Endothelial cell of umbilical vein (primary cell): ENCODE results near the gene ODAPH. TPM values are rescaled to one million over a fixed set of nuclear protein-coding genes. Genes with fewer than 3 reads are reported as not detected.

Experiments
- BruUV-seq: library from RNA; stranded (reverse); fragments of 400-500 nt; replicated peaks from 2 replicates; lab custom pipeline; 2021; lab: Mats Ljungman, UMichigan
- CTCF ChIA-PET: fragments of 300-600, 350-600 bp; sonication (Branson Sonifier 250); formaldehyde crosslinking; loops from one replicate; lab custom pipeline; 2021; ENCODE audit warnings: antibody characterized with exemption, inconsistent platforms; lab: Charles Lee
- POLR2A ChIA-PET: fragments of 300-600, 350-600 bp; sonication (Branson Sonifier 250); formaldehyde crosslinking; loops from one replicate; lab custom pipeline; 2021; ENCODE audit warnings: antibody characterized with exemption, inconsistent platforms; lab: Charles Lee
- DNase-seq: peaks from one replicate; pipeline ENCODE4 v3.0.0-alpha.2; 2011; ENCODE audit warnings: low read depth, low spot score
- FAIRE-seq: peaks from 2 replicates; lab custom pipeline; 2011; peaks lifted over from hg19 to GRCh38; lab: Jason Lieb, UNC
- H2AFZ ChIP-seq: 2 replicates; pipeline ENCODE4 v1.6.0; 2012; ENCODE audit warnings: low read depth, low read length, control low read depth, inconsistent platforms
- H3K27ac ChIP-seq: 2 replicates; pipeline ENCODE4 v1.5.1; 2011; ENCODE audit warnings: low read depth, mild to moderate bottlenecking, control low read depth, low read length, moderate library complexity; ENCODE audit not compliant: insufficient read depth
- H3K27me3 ChIP-seq, 2 experiments: 2 replicates each; pipeline versions ENCODE4 v1.6.0 to v1.6.1; 2011; ENCODE audit warnings: low read length in 2 of 2, mixed read lengths in 1 of 2; ENCODE audit not compliant: control insufficient read depth in 2 of 2, insufficient read depth in 2 of 2
- H3K36me3 ChIP-seq, 2 experiments: 2 replicates in 1 of 2; 3 replicates in 1 of 2; pipeline ENCODE4 v1.5.1; 2011; ENCODE audit warnings: low read length in 2 of 2, mild to moderate bottlenecking in 1 of 2, moderate library complexity in 1 of 2; ENCODE audit not compliant: control insufficient read depth in 2 of 2, insufficient read depth in 2 of 2; ENCODE audit errors: extremely low read depth in 1 of 2
- H3K4me1 ChIP-seq: 3 replicates; pipeline ENCODE4 v1.5.1; 2011; ENCODE audit warnings: mild to moderate bottlenecking, low read length; ENCODE audit not compliant: control insufficient read depth, insufficient read depth; ENCODE audit errors: extremely low read depth
- H3K4me2 ChIP-seq: 2 replicates; pipeline ENCODE4 v1.6.1; 2011; ENCODE audit warnings: low read length, control low read depth, mixed read lengths; ENCODE audit not compliant: insufficient read depth
- H3K4me3 ChIP-seq, 3 experiments: fragments of 200-600 bp in 1 of 3; sonication (generic), shearing (Covaris generic) in 1 of 3; replicated peaks in 1 of 3; 2 replicates each; pipeline ENCODE4 v1.5.1; 2011 to 2016; ENCODE audit warnings: control low read depth in 3 of 3, low read length in 3 of 3, mild to moderate bottlenecking in 2 of 3, inconsistent platforms in 1 of 3, low read depth in 1 of 3, moderate library complexity in 1 of 3; ENCODE audit not compliant: insufficient read depth in 1 of 3
- H3K79me2 ChIP-seq: 2 replicates; pipeline ENCODE4 v1.6.0; 2012; ENCODE audit warnings: low read length, inconsistent platforms; ENCODE audit not compliant: control insufficient read depth, insufficient read depth
- H3K9ac ChIP-seq: replicated peaks from 2 replicates; pipeline ENCODE3; 2011; ENCODE audit warnings: low read length, control low read depth; ENCODE audit not compliant: insufficient read depth; ENCODE audit errors: extremely low read depth
- H3K9me1 ChIP-seq: replicated peaks from 3 replicates; pipeline ENCODE4 v1.6.0; 2011; ENCODE audit warnings: mild to moderate bottlenecking, low read length; ENCODE audit not compliant: control insufficient read depth, insufficient read depth; ENCODE audit errors: extremely low read depth
- H3K9me3 ChIP-seq: replicated peaks from 2 replicates; pipeline ENCODE4 v1.5.1; 2012; ENCODE audit warnings: low read length, inconsistent platforms; ENCODE audit not compliant: control insufficient read depth, insufficient read depth
- H4K20me1 ChIP-seq: replicated peaks from 2 replicates; pipeline ENCODE3; 2011; ENCODE audit warnings: mild to moderate bottlenecking, low read length; ENCODE audit not compliant: control insufficient read depth, insufficient read depth; ENCODE audit errors: extremely low read depth
- CTCF ChIP-seq, 2 donors: IDR thresholded peaks; 1 replicate in 1 of 2; 2 replicates in 1 of 2; pipeline ENCODE4 v1.5.1; 2011; ENCODE audit warnings: low read length in 2 of 2, mild to moderate bottlenecking in 2 of 2, moderate library complexity in 2 of 2, control low read depth in 1 of 2, inconsistent platforms in 1 of 2, low read depth in 1 of 2; ENCODE audit not compliant: insufficient read depth in 1 of 2; ENCODE audit errors: extremely low read depth in 1 of 2
- EZH2 ChIP-seq: IDR thresholded peaks from 2 replicates; pipeline ENCODE4 v1.6.1; 2012; ENCODE audit warnings: borderline replicate concordance, low read depth, mild to moderate bottlenecking, moderate library complexity, low read length, inconsistent platforms; ENCODE audit not compliant: severe bottlenecking
- FOS ChIP-seq: IDR thresholded peaks from 2 replicates; pipeline ENCODE4 v1.6.1; 2011; ENCODE audit warnings: mild to moderate bottlenecking, low read length, moderate library complexity, borderline replicate concordance; ENCODE audit not compliant: insufficient read depth
- GATA2 ChIP-seq: IDR thresholded peaks from 2 replicates; pipeline ENCODE4 v1.7.0; 2011; ENCODE audit warnings: low read depth, mild to moderate bottlenecking, moderate library complexity, mixed read lengths, low read length; ENCODE audit not compliant: insufficient read length, insufficient read depth
- JUN ChIP-seq: IDR thresholded peaks from 2 replicates; pipeline ENCODE4 v1.6.1; 2011; ENCODE audit warnings: borderline replicate concordance, low read depth; ENCODE audit not compliant: insufficient read length, insufficient read depth
- MAX ChIP-seq: IDR thresholded peaks from 2 replicates; pipeline ENCODE4 v1.6.1; 2011; ENCODE audit not compliant: insufficient read depth, insufficient read length
- MYC ChIP-seq: IDR thresholded peaks from one replicate; pipeline ENCODE4 v1.6.1; 2011; ENCODE audit warnings: mild to moderate bottlenecking, low read depth, low read length
- POLR2A ChIP-seq: IDR thresholded peaks from 2 replicates; pipeline ENCODE4 v1.6.1; 2012; ENCODE audit warnings: low read depth, mild to moderate bottlenecking, control low read depth, low read length
- POLR2AphosphoS5 ChIP-seq: IDR thresholded peaks from 2 replicates; pipeline ENCODE4 v1.6.1; 2012; ENCODE audit warnings: low read depth, mild to moderate bottlenecking, control low read depth, low read length, moderate library complexity; ENCODE audit not compliant: insufficient read depth
- dilution Hi-C: fragments of 300-500 bp; cut with MboI; formaldehyde crosslinking; loops from one replicate; pipeline ENCODE4 v1.15.0; 2019; ENCODE audit warnings: low sequenced_read_pairs; ENCODE audit not compliant: extremely low pct_ligation_motif_present
- intact Hi-C: fragments of 100-400 bp; cut with micrococcal nuclease; formaldehyde crosslinking; loops from one replicate; pipeline ENCODE4 v1.10.0; 2022
- polyA plus RNA-seq, 4 experiments: library from polyadenylated mRNA; depleted of rRNA in 3 of 4; stranded (reverse) in 3 of 4; unstranded in 1 of 4; fragments of >200 nt; gene quantifications; 2 replicates each; pipeline versions ENCODE4 v1.2.1 to v1.2.3, GENCODE V29; 2011 to 2012; ENCODE audit warnings: missing spikeins in 1 of 4
- total RNA-seq: library from RNA; stranded (reverse); gene quantifications from 2 replicates; pipeline ENCODE4 v1.2.3, GENCODE V29; 2021

Gene ODAPH
- total and polyA plus RNA-seq, 2 donors (not counting 3 experiments of a cell fraction or from before 2014, with no cell fraction given), result not detected

DNA sequence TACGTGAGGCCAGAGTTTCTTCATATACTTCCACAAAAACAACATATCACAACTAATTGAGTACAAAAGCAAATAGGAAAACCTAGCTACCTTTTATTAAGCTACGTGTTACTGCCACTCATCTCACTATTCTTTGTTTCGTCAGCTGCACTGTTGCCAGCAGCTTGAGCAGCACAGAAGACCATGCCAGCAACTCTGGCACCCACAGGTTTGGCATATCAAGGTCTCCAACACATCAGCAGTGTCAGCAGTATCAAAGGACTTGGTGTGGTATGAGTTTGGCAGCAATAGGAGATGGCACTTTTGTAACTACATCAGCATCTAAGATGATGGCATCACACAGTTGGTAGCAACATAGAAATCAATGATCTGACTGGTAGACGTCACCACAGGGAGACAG lies 43.8 kb downstream of the ODAPH start:
- Histone ChIP-seq H3K27ac (no peak overlapping the region), H3K9me3 (no peaks in the 10 kb centered on the region), H3K9ac (no peak overlapping the region), H3K4me1 (no peaks in the 10 kb centered on the region), H4K20me1 (no peaks in the 10 kb centered on the region), H3K4me3 (no peak overlapping the region), H3K4me2 (no peak overlapping the region), H3K79me2 (no peaks in the 10 kb centered on the region), H3K36me3 (no peaks in the 10 kb centered on the region), H3K9me1 (no peaks in the 10 kb centered on the region), H2AFZ (no peak overlapping the region), H3K27me3 (no peaks in the 10 kb centered on the region)
- intact Hi-C loops, result no loop called here
- ChIA-PET CTCF (no interaction called here), POLR2A (interaction anchor here (0.7 kb wide), 1 partner anchor 40 kb away, joined by 3 read pairs; no protein-coding TSS in a partner anchor)
- no peak for DNase-seq
- no TSS peak for BruUV-seq
- TF ChIP-seq EZH2, result no peak
- no peak for TF ChIP-seq MAX
- no peak for TF ChIP-seq CTCF (IDR thresholded peaks at IDR 0.05; ENCODE audit: extremely low read depth in 1 of 2, insufficient read depth in 1 of 2, low read depth in 1 of 2, low read length in 2 of 2)
- no peak for TF ChIP-seq POLR2A
- TF ChIP-seq MYC, result no peak
- no peak for TF ChIP-seq GATA2
- no peak for TF ChIP-seq FOS
- TF ChIP-seq POLR2AphosphoS5, result no peak
- no peak for TF ChIP-seq JUN
- FAIRE-seq, result no peak
- dilution Hi-C loops, result no loop called here
